ENCODE data around the gene CILP.

DNA sequence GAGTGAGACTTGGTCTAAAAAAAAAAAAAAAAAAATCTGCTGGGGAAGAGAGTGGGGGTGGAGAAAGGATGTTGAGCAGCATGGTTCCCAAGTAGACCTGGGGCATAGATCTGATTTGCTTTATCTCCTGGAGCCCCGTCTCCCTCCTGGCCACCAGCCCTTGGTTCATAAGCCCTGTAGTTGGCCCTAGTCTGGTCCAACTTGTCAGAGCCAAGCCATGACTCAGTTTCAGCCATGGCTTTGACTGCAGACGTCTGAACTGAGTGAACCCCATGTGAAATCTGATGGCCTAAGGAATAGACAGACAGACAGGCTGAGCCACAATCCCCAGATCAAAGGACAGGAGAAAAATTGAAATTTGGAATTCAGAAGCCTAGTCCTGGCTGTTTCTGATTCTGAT lies 2.0 kb upstream of the CILP start:
- TF ChIP-seq, protein P1, sequence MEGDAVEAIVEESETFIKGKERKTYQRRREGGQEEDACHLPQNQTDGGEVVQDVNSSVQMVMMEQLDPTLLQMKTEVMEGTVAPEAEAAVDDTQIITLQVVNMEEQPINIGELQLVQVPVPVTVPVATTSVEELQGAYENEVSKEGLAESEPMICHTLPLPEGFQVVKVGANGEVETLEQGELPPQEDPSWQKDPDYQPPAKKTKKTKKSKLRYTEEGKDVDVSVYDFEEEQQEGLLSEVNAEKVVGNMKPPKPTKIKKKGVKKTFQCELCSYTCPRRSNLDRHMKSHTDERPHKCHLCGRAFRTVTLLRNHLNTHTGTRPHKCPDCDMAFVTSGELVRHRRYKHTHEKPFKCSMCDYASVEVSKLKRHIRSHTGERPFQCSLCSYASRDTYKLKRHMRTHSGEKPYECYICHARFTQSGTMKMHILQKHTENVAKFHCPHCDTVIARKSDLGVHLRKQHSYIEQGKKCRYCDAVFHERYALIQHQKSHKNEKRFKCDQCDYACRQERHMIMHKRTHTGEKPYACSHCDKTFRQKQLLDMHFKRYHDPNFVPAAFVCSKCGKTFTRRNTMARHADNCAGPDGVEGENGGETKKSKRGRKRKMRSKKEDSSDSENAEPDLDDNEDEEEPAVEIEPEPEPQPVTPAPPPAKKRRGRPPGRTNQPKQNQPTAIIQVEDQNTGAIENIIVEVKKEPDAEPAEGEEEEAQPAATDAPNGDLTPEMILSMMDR (conservative IDR thresholded peaks at IDR 0.05; ENCODE audit: low read length): no peak
- TF ChIP-seq EZH2phosphoT487 (IDR thresholded peaks at IDR 0.05; ENCODE audit: borderline replicate concordance, low read depth, low read length): no peak

Data from OCI-LY7 (cell line).